ENCODE results near the gene MACROD2.

GRCh38 chr20:15627501-15627903 lies 1632.2 kb downstream of the MACROD2 start:
- TF ChIP-seq CTCF (IDR thresholded peaks at IDR 0.05) (no peak), POLR2A (IDR thresholded peaks at IDR 0.05) (no peak)

Measured in body of pancreas (tissue), 4 donors.